EH (cell line): ENCODE measurements around the gene LCA5L.
"Not testable (repeated sequence)": the region's sequence is repeated elsewhere in the genome, so short reads cannot be mapped to it uniquely, and the experiment has no call there.

Source experiments
- DNase-seq: peaks from one replicate; pipeline ENCODE4 v3.0.0-alpha.2; 2015; ENCODE audit warnings: low read depth

Gene LCA5L

DNA sequence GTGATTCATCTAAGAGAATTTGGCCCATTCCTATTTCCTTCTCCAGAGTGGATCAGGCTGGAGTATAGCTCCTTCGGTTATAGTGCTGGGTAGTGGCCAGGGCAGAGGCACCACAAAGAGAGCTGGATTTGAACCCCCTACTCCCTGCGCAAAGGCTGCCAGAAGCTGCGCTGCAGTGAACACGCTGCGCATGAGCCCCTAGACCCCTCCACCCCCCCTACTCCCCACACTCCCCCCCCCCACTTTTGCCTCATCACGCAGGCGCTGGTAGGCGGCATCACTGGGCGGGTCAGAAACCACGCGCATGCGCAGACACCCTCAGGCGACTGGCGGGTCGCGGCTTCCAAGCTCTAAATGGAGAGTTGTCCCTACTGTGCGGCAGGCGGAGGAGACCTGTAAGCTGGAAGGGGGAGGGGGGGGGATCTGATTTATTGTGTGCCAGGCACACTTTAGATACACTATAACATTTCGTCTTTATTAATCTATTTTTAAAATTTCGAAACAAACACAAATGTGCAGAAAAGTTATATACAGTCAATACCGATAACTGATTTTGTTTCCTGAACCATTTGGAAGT lies 58.0 kb downstream of the LCA5L start:
- peak; percentile 87 for DNase-seq

DNA sequence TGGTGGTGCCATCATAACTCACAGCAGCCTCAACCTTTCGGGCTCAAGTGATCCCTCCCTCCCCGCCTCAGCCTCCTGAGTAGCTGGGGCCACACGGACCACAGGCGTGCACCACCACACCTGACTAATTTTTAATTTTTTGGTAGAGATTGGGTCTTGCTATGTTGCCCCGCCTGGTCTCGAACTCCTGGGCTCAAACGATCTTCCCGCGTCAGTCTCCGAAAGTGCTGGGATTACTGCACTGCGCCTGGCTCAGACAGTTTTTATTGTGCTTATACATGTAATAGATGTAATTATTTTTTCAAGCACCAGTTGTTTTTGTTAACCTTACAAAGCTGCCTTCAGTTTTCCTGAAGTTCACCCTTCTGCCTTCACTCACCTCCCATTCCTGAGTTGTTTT lies 58.7 kb downstream of the LCA5L start:
- no peak for DNase-seq

DNA sequence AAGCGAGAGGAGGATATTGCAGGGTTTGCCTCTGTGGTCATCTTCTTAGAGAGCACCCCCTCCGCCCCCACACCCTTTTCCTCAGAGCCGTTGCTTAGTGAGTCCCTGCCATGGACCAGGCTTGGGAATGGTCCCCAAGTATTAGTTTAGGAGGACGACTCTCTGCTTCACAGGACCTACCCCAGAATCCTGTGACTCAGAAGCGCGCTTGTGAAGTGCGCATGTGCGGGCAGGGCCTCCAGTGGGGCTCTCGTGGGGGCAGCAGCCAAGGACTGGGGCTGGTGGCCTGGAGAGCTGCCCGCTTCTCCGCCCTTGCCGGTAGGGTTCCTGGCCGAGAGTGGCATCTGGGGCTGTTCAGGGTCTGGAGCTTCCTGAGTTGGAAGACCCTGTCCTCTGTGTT lies 59.4 kb downstream of the LCA5L start:
- no peak for DNase-seq

DNA sequence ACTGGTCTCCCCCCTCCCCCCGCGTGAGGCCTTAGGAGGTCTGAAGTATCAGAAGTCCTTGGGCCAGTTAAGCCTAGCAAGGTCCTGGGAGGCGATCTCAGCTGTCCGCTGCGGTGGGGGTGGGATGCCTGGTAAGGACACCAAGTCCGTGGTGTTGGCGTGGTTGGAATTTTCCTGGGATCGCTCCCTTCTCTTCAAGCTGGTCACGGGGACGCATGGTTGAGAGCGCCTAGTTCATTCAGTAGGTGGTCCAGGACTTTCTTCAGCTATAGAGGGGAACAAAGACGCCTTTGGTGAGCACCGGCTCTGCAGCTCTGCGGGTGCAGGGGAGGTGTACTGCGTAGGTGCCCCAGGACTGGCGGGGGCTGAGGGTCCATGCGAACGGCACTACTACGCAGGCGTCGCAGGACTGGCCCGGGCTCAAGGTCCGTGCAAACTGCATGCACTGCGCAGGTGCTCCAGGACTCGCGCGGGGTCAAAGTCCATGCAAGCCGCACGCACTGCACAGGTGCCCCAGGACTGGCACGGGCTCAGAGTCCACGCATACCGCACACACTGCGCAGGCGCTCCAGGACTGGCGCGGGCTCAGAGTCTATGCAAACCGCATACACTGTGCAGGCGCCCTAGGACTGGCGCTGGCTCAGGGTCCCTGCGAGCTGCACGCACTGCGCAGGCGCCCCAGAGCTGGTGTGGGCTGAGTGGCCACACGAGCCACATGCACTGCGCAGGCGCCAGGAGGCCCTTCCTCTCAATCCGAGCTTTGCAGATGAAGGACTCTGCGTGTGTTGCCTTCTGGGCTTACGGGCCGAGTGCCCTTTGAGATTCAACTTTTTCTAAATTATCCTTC lies 60.1 kb downstream of the LCA5L start:
- peak; percentile 80 for DNase-seq

DNA sequence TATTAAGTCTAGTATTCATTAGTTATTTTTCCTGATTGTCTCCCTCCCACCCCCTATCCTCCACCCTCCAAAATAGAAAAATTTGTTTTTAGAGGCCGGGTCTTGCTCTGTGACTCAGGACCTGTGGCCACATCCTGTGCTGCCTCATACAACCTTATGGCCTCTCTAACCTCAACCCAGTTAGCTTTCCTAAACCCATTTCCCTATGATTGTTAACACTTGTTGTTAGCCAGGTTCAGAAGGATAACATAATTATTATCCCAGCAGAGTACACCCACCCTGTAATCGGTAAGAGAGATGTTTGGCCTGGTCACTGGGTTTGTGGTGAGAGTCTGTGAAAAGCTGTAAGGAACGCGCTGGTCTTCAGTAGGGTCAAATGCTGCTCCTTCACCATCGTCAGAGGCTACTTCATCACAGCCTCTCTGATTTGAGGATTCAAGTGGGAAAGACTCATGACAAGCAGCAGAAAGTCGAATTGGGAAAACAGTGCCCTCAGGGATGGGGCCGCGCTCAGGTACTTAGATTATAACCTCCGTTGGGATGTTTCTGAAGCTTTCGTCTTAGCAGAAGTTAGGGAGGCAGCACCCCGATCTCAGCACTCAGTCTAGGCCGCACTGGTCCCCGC lies 60.8 kb downstream of the LCA5L start:
- DNase-seq = peak; percentile 47

DNA sequence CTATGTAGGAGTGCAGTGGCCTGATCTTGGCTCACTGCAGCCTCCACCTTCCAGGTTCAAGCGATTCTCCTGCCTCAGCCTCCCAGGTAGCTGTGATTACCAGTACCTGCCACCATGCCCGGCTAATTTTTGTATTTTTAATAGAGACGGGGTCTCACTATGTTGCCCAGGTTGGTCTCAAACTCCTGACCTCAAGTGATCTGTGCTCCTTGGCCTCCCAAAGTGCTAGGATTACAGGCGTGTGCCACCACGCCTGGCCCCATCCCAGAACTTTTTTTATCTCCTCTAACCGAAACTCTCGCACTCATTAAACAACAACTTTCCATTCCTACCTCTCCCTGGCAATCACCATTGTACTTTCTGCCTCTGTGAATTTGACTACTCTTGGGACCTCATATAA lies 63.5 kb downstream of the LCA5L start:
- DNase-seq = not testable (repeated sequence)

DNA sequence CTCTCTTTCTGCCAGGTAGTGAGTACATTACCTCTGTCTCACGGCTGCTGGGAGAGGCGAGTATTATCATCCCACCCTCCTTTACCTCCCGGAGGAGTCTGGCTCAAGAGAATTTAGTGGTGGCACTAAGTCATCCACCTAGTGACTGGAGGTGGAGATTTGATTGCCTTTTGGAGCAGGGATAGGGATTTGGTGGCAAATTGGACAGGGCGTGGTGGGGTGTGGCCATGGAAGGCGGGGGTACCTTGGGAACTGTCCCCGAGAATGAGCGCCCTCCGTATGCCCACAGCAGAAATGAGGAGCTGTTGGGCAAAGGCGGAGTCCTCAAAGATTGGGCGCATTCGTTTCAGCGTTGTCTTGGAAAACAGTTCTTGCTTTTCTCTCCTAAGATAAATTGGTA lies 64.6 kb downstream of the LCA5L start:
- DNase-seq = no peak

DNA sequence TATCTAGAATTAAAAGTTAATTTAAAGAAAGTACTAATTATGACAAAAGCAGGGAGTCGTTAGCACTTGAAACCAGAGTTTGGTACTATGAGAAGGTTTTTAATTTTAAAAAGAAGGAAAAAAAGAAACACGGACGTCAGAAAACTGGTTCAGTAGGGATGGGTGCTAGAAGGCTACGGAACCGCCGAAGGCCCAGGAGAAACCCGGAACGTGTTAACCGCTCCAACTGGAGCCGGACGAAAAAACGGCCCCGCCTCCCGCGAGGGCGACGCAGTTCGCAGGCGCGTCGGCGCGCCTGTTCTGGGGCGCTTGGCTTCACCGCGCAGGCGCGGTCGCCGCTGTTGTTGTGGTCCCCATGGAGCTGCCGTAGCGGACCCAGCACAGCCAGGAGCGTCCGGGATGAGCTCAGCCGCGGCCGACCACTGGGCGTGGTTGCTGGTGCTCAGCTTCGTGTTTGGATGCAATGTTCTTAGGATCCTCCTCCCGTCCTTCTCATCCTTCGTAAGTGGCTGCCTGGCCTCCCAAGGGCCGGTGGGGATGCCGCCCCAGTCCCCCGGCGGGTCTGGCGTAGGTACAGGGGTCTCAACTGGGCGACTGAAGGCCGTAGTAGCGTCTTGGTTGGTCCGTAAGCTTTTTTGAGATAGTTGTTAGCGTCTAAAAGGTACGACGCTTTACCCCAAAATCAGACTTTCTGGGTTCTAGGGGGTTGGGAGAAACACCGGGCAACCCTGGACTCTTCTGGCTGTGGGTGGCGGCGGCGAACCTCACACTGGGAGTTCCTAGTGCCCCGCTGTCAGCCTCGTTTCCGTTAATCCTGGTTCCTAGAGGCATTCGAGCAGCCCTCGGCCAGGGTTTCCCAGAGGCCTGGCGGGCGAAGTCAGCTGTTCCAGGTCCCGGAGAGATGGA lies 65.3 kb downstream of the LCA5L start:
- DNase-seq = peak; percentile 97

DNA sequence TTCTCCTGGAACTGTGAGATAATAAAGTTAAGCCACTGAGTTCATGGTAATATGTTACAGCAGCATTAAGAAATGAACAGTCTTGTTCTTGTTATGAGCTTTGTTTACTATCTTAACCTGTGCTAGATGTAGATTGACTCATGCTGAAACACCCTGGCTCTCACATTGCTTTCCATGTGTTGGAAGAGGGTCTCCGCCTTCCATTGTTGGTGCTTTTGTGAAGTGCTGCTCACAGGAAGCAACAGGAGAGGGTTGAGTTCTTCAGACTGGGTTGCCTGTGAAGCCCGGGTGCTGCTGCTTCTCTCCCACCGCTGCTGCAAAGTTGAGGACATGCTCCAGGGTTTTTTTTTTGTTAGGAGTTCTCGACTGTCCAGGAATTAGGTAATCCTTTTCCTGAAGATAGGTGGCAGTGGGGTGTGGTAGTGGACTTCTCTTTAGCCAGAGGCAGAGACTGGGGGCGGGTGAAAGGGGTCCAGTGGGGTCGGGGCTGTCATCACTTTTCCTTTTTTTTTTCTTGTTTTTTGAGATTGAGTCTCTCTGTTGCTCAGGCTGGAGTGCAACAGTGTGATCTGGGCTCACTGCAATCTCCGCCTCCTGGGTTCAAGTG lies 68.0 kb downstream of the LCA5L start:
- DNase-seq = no peak

DNA sequence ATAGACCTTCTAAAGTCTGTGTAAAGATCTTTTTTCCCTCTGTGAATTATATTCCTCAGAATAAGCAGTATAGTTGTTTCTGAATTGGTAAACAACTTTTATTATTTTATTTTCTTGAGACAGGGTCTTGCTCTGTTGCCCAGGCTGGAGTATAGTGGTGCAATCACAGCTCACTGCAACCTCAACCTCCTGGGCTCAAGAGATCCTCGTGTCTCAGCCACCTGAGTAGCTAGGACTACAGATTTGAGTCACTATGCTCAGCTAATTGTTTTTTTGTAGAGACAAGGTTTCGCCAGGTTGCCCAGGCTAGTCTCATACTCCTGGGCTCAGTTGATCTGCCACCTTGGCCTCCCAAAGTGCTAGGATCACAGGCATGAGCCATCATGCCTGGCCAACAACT lies 70.1 kb downstream of the LCA5L start:
- no peak for DNase-seq

DNA sequence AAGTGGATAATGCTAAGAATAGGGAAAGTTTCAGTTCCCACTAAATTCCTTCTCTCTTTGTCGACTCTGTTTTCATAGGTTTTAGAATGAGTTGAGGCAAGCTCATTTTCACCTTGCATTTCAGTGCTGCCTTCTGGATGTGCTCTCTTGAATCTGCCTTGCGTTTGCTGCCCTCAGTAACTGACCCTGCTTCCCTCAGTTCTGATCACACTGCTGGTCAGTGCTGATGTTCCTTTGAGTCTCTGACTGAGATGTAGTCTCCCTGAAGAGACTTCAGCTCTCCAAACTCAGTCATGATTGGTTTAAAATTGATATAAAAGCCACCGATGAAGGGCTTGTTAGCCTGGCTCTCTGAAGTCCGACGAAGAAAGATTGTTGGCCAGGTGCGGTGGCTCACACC lies 71.5 kb downstream of the LCA5L start:
- DNase-seq = no peak

DNA sequence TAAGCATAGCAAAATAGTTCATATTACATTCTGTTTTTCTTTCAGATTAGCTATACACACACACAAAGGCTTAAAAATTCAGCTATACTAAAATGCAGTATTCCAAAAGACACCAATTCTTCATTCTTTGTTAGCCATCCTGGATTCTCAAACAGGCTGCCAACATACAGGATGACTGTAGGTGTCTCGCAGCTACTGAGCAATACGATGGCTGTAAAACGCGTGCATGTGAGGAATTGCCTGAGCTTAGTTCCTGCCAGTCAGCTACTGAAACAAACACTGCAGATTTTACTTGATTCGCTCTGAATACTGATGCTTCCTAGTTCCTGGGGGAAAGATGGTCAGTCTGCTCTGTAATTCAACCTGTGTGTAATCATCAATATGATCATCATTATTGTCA lies 71.9 kb downstream of the LCA5L start:
- DNase-seq = peak; percentile 60

DNA sequence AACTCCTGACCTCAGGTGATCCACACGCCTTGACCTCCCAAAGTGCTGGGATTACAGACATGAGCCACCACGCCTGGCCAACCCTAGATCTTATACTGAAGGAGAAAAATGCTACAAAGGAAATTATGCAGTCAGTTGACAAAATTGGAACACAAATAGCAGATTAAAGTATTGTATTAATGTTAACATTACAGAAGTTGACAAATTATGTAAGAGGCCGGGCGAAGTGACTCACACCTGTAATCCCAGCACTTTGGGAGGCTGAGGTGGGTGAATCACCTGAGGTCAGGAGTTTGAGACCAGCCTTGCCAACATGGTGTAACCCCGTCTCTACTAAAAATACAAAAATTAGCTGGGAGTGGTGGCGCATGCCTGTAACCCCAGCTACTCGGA lies 75.7 kb downstream of the LCA5L start:
- not testable (repeated sequence) for DNase-seq

DNA sequence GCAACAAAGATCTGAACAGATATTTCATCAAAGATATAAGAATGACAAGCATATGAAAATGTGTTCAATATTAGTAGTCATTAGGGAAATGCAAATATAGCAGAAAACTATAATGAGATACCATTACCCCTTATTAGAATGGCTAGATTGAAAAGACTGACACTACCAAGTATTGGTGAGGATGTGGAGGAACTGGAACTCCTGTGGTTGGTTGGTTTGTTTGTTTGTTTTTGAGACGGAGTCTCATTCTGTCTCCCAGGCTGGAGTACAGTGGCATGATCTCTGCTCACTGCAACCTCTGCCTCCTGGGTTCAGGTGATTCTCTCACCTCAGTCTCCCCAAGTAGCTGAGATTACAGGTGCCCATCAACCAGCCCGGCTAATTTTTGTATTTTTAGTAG lies 77.8 kb downstream of the LCA5L start:
- no peak for DNase-seq

DNA sequence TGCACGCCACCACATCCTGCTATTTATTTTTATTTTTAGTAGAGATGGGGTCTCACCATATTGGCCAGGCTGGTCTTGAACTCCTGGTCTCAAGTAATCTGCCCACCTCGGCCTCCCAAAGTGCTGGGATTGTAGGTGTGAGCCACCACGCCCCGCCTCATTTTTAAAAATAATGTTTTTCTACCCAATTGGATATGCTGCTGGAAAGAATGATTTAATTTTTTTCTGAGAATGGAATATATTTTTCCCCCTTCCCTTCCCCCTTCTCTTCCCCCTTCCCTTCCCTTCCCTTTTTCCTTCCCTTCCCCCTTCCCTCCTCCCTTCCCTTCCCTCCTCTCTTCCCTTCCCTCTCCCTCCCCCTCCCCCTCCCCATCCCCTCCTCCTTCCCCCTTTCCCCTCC lies 79.0 kb downstream of the LCA5L start:
- no peak for DNase-seq

DNA sequence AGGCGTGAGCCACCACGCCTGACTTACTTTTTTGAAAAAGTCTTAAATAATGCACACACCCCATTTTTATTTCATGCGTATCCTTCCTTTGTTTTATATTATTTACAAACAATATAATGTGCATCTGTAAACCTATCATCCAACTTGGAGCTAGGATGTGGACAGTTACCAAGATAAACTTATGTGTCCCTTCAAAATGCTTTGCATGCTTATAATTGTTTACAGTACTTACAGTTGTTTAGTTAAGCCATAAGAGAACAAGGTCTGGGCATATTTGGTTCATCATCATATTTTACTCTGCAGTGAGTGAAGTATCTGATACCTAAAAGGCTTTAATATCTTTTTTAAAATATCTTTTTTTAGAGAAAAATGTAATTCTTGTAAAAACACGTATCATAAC lies 80.6 kb downstream of the LCA5L start:
- peak; percentile 17 for DNase-seq

DNA sequence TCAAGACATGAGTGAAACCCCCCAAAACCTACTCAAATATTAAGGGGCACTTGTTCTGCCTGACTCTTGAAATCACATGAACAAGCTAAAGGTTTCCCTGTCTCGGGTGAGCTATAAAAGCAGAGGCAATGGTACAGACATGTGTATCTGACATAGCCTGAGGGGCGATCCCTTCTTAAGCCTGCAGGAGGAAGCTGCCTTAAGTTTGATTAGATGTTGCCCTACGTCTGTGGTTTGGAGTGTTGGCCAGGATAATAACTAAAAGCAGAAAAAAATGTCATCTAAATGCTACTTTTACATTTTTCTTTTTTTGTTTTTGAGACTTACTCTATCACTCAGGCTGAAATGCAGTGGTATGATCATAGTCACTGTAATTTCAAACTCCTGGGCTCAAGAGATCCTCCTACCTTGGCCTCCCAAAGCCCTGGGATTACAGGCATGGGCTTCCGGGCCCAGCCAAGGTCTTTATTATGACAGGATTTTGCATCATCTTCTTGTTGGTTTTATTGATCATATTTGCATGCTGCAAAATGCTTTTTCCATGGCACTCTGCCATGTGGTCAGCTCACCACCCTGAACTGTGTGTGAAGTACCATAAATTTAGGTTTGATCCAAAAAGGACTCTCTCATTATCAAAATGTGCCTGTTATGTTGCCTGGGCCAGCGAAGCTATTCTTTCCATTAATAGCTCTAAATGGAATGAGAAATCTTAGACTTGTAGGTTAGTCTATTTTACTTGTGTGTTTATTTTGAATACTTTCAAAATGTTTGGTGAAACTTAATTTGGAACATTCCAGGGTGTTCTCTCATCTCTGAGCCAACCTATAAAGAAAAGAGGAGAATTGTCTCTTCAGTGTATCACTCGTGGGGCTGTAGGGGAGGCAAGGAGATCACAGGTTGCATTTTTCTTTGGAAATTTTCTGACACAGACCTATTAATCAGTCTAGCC lies 81.7 kb downstream of the LCA5L start:
- DNase-seq = peak; percentile 74

DNA sequence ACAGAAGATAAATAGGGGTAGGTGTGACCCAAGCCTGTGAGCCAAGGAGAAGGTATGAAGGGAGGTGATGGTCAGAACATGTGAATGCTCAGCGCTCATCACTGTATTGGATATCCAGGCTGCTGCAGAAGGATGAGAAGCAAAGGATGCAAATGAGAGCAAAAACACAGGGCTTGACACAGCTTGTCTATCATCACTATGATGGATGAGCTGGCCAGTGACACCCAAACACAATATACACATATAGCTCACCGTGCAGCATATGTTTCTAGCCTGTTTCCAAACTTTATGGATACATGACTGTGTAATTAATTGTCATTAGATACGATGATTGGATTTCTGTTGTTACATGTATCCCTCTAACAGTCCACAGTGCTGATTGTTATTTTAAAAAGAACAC lies 82.8 kb downstream of the LCA5L start:
- no peak for DNase-seq

DNA sequence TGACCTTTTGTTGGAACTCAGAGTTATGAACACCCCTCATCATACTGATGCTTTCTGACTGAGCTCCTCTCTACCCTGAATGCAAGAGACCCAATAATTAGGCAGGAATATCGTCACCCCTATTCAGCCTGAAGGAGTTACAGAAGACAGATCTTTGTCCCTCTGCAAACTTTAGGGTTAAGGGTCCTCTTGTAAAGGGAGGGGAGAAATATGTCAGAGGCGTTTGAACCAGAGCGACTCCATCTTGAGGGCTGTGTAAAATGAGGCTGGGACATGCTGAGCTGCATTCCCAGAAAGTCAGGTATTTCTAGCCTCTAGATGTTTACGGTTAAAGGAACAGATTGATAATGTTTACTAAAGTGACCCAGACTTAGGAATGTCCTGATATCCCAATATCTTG lies 86.2 kb downstream of the LCA5L start:
- no peak for DNase-seq
